Activated CD4-positive, alpha-beta T cell treated with anti-CD3 and anti-CD28 coated beads for 36 hours (primary cell): Measurements from ENCODE around the gene CD2. TPM values are rescaled to one million over a fixed set of nuclear protein-coding genes. Genes with fewer than 3 reads are reported as not detected.

Experiments
- ATAC-seq: fragments of 200-7000 bp; cut with Tn5 transposase; one replicate; pipeline ENCODE4 v1.10.0; 2021; ENCODE audit warnings: mild to moderate bottlenecking, moderate library complexity
- CTCF ChIA-PET: fragments of 350-600 bp; sonication (Branson Sonifier 250); formaldehyde crosslinking; loops from one replicate; lab custom pipeline; 2021; ENCODE audit warnings: antibody characterized with exemption; lab: Charles Lee
- POLR2A ChIA-PET: fragments of 350-600 bp; sonication (Branson Sonifier 250); formaldehyde crosslinking; loops from one replicate; lab custom pipeline; 2021; ENCODE audit warnings: antibody characterized with exemption, inconsistent platforms; lab: Charles Lee
- DNase-seq: peaks from one replicate; pipeline ENCODE4 v3.0.0-alpha.2; 2020
- H3K27ac Mint-ChIP-seq: one replicate; pipeline ENCODE4 v1.8.0; 2021; ENCODE audit warnings: mixed read lengths
- H3K27me3 Mint-ChIP-seq: one replicate; pipeline ENCODE4 v1.8.0; 2021; ENCODE audit warnings: mixed read lengths
- H3K36me3 Mint-ChIP-seq: one replicate; pipeline ENCODE4 v1.8.0; 2021; ENCODE audit warnings: low read depth, mixed read lengths
- H3K4me1 Mint-ChIP-seq: one replicate; pipeline ENCODE4 v1.8.0; 2021; ENCODE audit warnings: mixed read lengths
- H3K4me3 Mint-ChIP-seq: one replicate; pipeline ENCODE4 v1.8.0; 2021; ENCODE audit warnings: mild to moderate bottlenecking, moderate library complexity, mixed read lengths
- H3K9me3 Mint-ChIP-seq: one replicate; pipeline ENCODE4 v1.8.0; 2021; ENCODE audit warnings: low read depth, mixed read lengths
- intact Hi-C, 2 experiments: fragments of 100-400 bp; cut with DNase I in 1 of 2; cut with micrococcal nuclease in 1 of 2; formaldehyde crosslinking; loops; one replicate each; pipeline versions ENCODE4 v1.14.2 to v1.15.1; 2022 to 2024; cut with DNase I, micrococcal nuclease
- total RNA-seq, 2 experiments: library from RNA; stranded (reverse); gene quantifications; one replicate each; pipeline ENCODE4 v1.2.3, GENCODE V29; 2021

CD2 gene
- total RNA-seq, 2 experiments from 2014 or later: 287 to 291 TPM

DNA sequence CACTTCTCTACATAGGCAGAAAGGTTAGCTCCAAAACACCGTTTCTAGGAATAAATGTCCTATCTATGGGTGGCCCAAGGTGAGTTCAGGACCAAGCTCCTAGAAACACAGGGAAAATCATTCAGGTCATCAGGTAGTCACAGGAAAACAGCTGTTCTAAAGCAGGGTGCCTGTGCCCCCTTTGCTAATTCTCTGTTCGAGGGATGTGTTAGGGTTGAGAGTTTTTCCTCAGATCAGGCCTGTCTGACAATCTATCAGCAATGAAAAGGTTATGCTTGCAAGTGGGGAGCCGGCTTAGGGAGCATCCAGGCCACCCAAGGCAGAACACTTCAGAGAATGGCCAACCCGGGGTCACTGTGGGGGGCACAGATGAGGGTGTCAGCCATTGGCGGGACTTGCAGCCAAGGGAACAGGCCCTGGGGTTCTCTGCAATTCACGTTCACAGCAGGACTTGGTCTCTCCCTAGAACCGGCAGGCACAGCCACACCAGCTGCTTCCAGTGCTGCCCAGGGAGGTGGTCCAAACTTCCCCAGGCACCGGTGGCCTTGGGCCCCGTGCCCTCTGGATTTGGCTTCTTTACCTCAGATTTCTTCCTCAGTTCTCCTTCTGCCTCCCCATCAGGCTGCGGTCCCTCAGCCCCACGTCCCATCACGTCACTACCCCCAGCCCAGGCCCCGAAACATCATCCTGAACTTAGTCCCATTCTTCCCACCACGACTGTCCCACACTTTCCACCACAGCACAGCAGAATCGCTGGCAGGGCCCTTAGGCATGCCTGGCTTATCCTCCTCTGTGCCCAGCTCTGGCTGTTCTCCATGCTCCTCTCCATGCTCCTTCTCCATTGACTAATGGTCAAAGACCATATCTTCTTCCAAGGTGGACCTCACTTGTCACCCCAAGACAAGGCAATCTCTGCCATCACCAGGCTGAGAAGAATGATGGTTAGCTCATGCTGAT lies 11.0 kb downstream of the CD2 start:
- Mint-ChIP-seq H3K27me3 (no peaks in the 10 kb centered on the region), H3K9me3 (peaks cover 1% of the 10 kb centered on the region), H3K4me3 (peak overlapping the region; percentile 93), H3K36me3 (peaks cover 96% of the 10 kb centered on the region), H3K4me1 (peaks cover 100% of the 10 kb centered on the region), H3K27ac (peak overlapping the region; percentile 100)
- ChIA-PET POLR2A (interaction anchor here (0.5 to 11.5 kb wide), 32 partner anchors 7 to 891 kb away, joined by 3 to 482 read pairs (median 8); partner anchors contain the start of genes CD101, CD2 and TTF2), CTCF (interaction anchor here (0.6 to 14.1 kb wide), 25 partner anchors 9 to 328 kb away, joined by 3 to 213 read pairs (median 4); partner anchors contain the start of genes CD101, CD2 and TTF2)
- DNase-seq (no peak), ATAC-seq (no peak)
- intact Hi-C loops: loop anchor here (1.0 to 5.0 kb wide), 8 partner anchors 27 to 388 kb away; partner anchors contain the start of gene CD101 (in 1 of the 2)

DNA sequence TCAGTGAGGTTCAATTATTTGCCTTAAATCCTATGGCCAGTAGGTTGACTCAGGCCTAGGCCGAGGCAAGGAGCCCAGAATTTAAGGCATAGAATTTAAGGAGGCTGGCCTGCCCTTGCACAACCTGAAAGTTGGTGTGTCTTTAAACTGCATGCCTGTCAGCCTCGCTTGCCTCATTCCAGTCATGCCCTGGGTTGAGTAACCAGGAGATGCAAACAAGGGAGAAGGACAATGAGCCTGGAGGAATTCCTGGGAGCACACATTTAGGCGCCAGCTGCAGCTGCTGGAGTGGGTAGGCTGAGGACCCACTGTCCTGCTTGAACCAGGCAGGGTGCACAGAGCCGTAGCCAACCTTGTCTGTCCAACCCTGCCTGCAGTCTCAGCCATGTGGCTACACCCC lies 11.7 kb downstream of the CD2 start:
- Mint-ChIP-seq H3K4me3 (peak overlapping the region; percentile 93), H3K36me3 (peaks cover 94% of the 10 kb centered on the region), H3K27ac (peak overlapping the region; percentile 100), H3K4me1 (peaks cover 100% of the 10 kb centered on the region), H3K9me3 (peaks cover 1% of the 10 kb centered on the region), H3K27me3 (no peaks in the 10 kb centered on the region)
- DNase-seq (no peak), ATAC-seq (no peak)
- intact Hi-C loops: loop anchor here (2.0 to 5.0 kb wide), 4 partner anchors 15 to 389 kb away; no protein-coding TSS in a partner anchor
- POLR2A ChIA-PET: interaction anchor here (0.8 to 11.5 kb wide), 9 partner anchors 11 to 895 kb away, joined by 3 to 482 read pairs (median 68); partner anchors contain the start of genes CD101, CD2 and TTF2
- CTCF ChIA-PET: interaction anchor here (1.0 to 14.1 kb wide), 8 partner anchors 13 to 294 kb away, joined by 3 to 213 read pairs (median 26); partner anchors contain the start of genes CD2 and TTF2

DNA sequence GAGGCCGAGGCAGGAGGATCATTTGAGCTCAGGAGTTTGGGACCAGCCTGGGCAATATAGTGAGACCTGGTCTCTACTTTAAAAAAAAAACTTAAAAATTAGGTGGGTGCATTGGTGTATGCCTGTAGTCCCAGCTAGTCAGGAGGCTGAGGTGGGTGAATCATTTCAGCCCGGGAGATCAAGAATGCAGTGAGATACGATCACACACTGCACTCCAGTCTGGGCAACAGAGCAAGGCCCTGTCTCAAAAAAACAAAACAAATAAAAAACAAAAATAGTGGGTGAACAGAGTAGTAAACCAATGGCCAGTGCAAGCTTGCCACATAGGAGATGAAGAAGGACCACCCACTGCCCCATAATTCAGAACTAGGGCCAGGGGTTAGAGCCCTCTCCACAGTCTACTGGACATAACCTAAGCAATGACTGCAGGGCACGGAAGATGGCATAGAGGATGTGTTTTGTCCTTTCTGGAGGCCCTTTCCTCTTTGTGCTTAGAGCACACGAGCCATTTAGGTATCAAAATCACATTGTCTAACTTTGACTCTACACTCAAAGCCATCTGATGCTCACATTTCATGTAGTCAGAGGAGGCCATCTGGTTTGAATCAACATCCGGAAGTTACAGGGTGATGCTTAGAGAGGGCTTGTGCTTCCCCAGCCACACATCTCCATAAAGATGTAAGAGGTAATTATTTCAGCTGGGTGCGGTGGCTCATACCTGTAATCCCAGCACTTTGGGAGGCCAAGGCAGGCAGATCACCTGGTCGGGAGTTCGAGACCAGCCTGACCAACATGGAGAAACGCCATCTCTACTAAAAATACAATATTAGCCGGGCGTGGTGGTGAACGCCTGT lies 12.6 kb downstream of the CD2 start:
- ATAC-seq (peak; percentile 14), DNase-seq (peak; percentile 62)
- POLR2A ChIA-PET: interaction anchor here (0.6 to 11.5 kb wide), 8 partner anchors 12 to 894 kb away, joined by 3 to 482 read pairs (median 6); partner anchors contain the start of gene CD2
- H3K4me3 Mint-ChIP-seq: peak overlapping the region; percentile 93
- peaks cover 100% of the 10 kb centered on the region for H3K4me1 Mint-ChIP-seq
- peaks cover 91% of the 10 kb centered on the region for H3K36me3 Mint-ChIP-seq
- peaks cover 1% of the 10 kb centered on the region for H3K9me3 Mint-ChIP-seq
- peak overlapping the region; percentile 100 for H3K27ac Mint-ChIP-seq
- no peaks in the 10 kb centered on the region for H3K27me3 Mint-ChIP-seq
- CTCF ChIA-PET: interaction anchor here (0.8 to 14.1 kb wide), 6 partner anchors 12 to 61 kb away, joined by 4 to 213 read pairs (median 38); partner anchors contain the start of gene CD2
- intact Hi-C loops: loop anchor here (2.0 to 5.0 kb wide), 2 partner anchors 16 to 390 kb away; no protein-coding TSS in a partner anchor

DNA sequence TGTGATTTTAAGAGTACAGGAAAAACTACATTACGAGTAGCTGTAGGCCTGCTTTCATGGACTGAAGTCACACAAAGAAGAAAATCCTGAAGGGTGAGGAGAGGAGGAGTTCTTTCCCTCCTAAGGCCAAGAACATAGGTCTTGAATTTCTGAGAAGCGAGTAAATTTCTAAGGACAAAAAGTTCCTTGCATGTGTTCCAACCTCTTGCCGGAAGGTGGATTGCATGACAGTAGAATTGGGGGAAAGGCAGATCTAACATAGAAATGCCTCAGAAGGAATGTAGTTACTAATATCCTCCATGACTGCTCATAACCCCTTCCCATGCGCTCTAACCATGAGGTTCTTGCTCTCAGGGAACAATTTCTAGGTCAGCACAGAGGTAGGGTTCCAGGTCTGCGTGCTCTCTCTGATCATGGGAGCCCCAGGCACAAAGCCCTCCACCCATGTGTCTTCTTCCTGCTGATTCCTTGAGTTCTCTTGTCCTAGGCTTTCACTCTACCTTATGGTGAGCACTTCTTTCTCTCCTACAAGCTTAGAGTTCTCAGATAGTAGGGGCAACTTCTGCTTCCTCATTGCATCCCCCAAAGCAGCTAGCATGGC lies 13.7 kb downstream of the CD2 start:
- ChIA-PET POLR2A (interaction anchor here (0.7 to 11.5 kb wide), 9 partner anchors 9 to 291 kb away, joined by 3 to 482 read pairs (median 49); partner anchors contain the start of genes CD2 and TTF2), CTCF (interaction anchor here (0.7 to 14.1 kb wide), 9 partner anchors 14 to 292 kb away, joined by 3 to 213 read pairs (median 4); partner anchors contain the start of genes CD2 and TTF2)
- intact Hi-C loops: loop anchor here (2.0 to 5.0 kb wide), 2 partner anchors 17 to 391 kb away; no protein-coding TSS in a partner anchor
- Mint-ChIP-seq H3K4me3 (peak overlapping the region; percentile 93), H3K9me3 (peaks cover 1% of the 10 kb centered on the region), H3K27ac (peak overlapping the region; percentile 100), H3K4me1 (peaks cover 100% of the 10 kb centered on the region), H3K27me3 (no peaks in the 10 kb centered on the region), H3K36me3 (peaks cover 89% of the 10 kb centered on the region)
- no peak for DNase-seq
- no peak for ATAC-seq

DNA sequence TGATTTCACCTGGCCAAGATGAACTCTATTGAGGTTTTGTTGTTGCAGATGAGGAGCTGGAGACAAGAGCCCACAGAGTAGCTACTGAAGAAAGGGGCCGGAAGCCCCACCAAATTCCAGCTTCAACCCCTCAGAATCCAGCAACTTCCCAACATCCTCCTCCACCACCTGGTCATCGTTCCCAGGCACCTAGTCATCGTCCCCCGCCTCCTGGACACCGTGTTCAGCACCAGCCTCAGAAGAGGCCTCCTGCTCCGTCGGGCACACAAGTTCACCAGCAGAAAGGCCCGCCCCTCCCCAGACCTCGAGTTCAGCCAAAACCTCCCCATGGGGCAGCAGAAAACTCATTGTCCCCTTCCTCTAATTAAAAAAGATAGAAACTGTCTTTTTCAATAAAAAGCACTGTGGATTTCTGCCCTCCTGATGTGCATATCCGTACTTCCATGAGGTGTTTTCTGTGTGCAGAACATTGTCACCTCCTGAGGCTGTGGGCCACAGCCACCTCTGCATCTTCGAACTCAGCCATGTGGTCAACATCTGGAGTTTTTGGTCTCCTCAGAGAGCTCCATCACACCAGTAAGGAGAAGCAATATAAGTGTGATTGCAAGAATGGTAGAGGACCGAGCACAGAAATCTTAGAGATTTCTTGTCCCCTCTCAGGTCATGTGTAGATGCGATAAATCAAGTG lies 14.3 kb downstream of the CD2 start:
- Mint-ChIP-seq H3K27me3 (no peaks in the 10 kb centered on the region), H3K4me3 (peak overlapping the region; percentile 93), H3K36me3 (peaks cover 89% of the 10 kb centered on the region), H3K9me3 (peaks cover 5% of the 10 kb centered on the region), H3K27ac (peak overlapping the region; percentile 100), H3K4me1 (peaks cover 100% of the 10 kb centered on the region)
- ATAC-seq: no peak
- CTCF ChIA-PET: interaction anchor here (0.7 to 14.1 kb wide), 11 partner anchors 9 to 292 kb away, joined by 3 to 213 read pairs (median 4); partner anchors contain the start of genes CD2 and TTF2
- no peak for DNase-seq
- POLR2A ChIA-PET: interaction anchor here (0.7 to 11.5 kb wide), 12 partner anchors 10 to 293 kb away, joined by 3 to 482 read pairs (median 11); partner anchors contain the start of genes CD2 and TTF2
- intact Hi-C loops: loop anchor here (1.0 to 5.0 kb wide), 4 partner anchors 30 to 391 kb away; no protein-coding TSS in a partner anchor

DNA sequence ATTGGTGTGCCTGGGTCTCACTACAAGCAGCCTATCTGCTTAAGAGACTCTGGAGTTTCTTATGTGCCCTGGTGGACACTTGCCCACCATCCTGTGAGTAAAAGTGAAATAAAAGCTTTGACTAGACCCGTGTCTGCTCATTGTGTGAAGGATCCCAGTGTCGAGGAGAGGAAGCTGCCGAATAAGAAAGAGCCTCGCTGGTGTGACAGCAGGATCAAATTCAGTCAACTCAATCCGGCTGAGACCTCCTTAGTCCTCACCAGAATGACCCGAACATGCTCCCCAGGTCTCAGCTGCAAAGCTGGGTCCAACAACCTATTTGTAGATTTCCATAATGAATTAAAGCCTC lies 14.8 kb downstream of the CD2 start:
- Mint-ChIP-seq H3K4me3 (peak overlapping the region; percentile 93), H3K4me1 (peaks cover 96% of the 10 kb centered on the region), H3K36me3 (peaks cover 86% of the 10 kb centered on the region), H3K9me3 (peaks cover 6% of the 10 kb centered on the region), H3K27me3 (no peaks in the 10 kb centered on the region), H3K27ac (peak overlapping the region; percentile 100)
- intact Hi-C loops: loop anchor here (1.0 to 5.0 kb wide), 4 partner anchors 31 to 392 kb away; no protein-coding TSS in a partner anchor
- DNase-seq: peak; percentile 69
- ChIA-PET CTCF (interaction anchor here (0.7 to 14.1 kb wide), 17 partner anchors 8 to 353 kb away, joined by 3 to 213 read pairs (median 4); partner anchors contain the start of genes CD2 and TTF2), POLR2A (interaction anchor here (0.5 to 11.5 kb wide), 20 partner anchors 6 to 887 kb away, joined by 3 to 482 read pairs (median 9); partner anchors contain the start of genes CD101, CD2 and TTF2)
- peak; percentile 14 for ATAC-seq

DNA sequence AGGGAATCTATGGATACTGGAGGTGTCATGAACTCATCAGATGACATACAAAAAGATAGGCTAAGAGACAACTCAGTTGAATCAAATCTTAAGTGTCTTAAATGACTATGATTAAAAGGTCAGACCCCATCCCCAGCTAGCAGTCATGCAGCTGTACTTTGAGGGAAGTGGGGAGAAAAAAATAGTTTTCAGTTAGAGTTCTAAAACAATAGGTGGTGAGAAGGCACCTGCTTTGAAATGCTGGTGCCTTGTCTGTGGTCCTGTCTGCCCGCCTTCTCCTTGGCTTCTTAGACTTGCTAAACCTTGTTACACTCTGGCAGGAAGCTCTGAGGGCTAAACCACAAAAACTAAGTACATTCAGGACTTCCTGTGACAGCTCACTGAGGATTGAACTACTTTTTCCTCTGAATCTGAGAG lies 15.3 kb downstream of the CD2 start:
- peak; percentile 53 for ATAC-seq
- CTCF ChIA-PET: interaction anchor here (0.7 to 14.1 kb wide), 18 partner anchors 8 to 353 kb away, joined by 3 to 213 read pairs (median 4); partner anchors contain the start of genes CD2 and TTF2
- Mint-ChIP-seq H3K4me1 (peaks cover 96% of the 10 kb centered on the region), H3K4me3 (peak overlapping the region; percentile 93), H3K36me3 (peaks cover 86% of the 10 kb centered on the region), H3K27ac (peak overlapping the region; percentile 100), H3K27me3 (no peaks in the 10 kb centered on the region), H3K9me3 (peaks cover 8% of the 10 kb centered on the region)
- intact Hi-C loops: loop anchor here (1.0 to 5.0 kb wide), 4 partner anchors 31 to 392 kb away; no protein-coding TSS in a partner anchor
- POLR2A ChIA-PET: interaction anchor here (0.5 to 11.5 kb wide), 25 partner anchors 7 to 887 kb away, joined by 3 to 482 read pairs (median 5); partner anchors contain the start of genes CD101, CD2 and TTF2
- DNase-seq: peak; percentile 86

DNA sequence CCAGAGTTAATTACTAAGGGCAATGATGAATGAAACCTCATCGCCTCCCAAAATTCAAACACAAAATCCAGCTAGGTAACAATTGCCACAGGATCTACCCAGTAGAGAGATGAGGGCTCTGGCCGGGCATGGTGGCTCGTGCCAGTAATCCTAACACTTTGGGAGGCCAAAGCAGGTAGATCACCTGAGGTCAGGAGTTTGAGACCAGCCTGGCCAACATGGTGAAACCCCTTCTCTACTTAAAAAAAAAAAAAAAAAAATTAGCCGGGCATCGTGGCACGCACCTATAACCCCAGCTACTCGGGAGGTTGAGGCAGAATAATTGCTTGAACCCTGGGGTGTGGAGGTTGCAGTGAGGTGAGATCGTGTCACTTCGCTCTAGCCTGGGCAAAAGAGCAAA lies 15.8 kb downstream of the CD2 start:
- Mint-ChIP-seq H3K36me3 (peaks cover 86% of the 10 kb centered on the region), H3K4me1 (peaks cover 92% of the 10 kb centered on the region), H3K4me3 (peak overlapping the region; percentile 93), H3K9me3 (peaks cover 8% of the 10 kb centered on the region), H3K27me3 (no peaks in the 10 kb centered on the region), H3K27ac (peak overlapping the region; percentile 100)
- CTCF ChIA-PET: interaction anchor here (0.8 to 14.1 kb wide), 17 partner anchors 9 to 353 kb away, joined by 3 to 213 read pairs (median 5); partner anchors contain the start of genes CD2 and TTF2
- no peak for ATAC-seq
- POLR2A ChIA-PET: interaction anchor here (0.6 to 11.5 kb wide), 21 partner anchors 7 to 395 kb away, joined by 3 to 482 read pairs (median 9); partner anchors contain the start of genes CD2 and TTF2
- intact Hi-C loops: loop anchor here (1.0 to 5.0 kb wide), 6 partner anchors 32 to 892 kb away; no protein-coding TSS in a partner anchor
- DNase-seq: peak; percentile 51
